Stimulated activated CD8-positive, alpha-beta memory T cell treated with anti-CD3 and anti-CD28 coated beads, Interleukin-12 subunit alpha, Interleukin-12 subunit beta, amount 100 ng/mL, for 4 hours (primary cell): Measurements from ENCODE around the gene LAMP5.

Experiments used
- DNase-seq: peaks from one replicate; pipeline ENCODE4 v3.0.0-alpha.2; 2020; ENCODE audit warnings: low read depth

The LAMP5 gene, protein sequence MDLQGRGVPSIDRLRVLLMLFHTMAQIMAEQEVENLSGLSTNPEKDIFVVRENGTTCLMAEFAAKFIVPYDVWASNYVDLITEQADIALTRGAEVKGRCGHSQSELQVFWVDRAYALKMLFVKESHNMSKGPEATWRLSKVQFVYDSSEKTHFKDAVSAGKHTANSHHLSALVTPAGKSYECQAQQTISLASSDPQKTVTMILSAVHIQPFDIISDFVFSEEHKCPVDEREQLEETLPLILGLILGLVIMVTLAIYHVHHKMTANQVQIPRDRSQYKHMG

GRCh38 chr20:9514461-9515213 is at the start of gene LAMP5:
Gene LAMP5, plus strand, starts transcription at chr20:9514590. Its CDS starts 263 bp downstream, at chr20:9514853.
- DNase-seq = no peak

DNA sequence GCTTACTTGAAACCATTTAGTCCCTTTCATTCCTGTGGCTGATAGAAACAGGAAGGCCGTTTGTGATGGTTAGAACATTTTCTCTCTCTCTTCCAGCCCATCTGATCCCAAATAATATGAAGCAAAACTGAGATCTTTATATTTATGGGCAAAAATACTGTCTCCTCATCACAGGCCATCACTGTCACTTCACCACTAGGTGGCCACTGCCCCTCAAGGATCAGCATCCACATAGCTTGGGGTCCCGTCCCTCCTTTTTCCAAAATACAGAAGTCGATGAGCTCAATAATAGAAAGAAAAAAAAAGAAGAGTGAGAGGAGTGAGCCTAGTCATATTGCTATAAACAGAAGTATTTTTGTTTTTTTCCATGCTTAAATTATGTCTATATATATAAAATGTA is 46.4 kb upstream of the LAMP5 start:
- DNase-seq = no peak

DNA sequence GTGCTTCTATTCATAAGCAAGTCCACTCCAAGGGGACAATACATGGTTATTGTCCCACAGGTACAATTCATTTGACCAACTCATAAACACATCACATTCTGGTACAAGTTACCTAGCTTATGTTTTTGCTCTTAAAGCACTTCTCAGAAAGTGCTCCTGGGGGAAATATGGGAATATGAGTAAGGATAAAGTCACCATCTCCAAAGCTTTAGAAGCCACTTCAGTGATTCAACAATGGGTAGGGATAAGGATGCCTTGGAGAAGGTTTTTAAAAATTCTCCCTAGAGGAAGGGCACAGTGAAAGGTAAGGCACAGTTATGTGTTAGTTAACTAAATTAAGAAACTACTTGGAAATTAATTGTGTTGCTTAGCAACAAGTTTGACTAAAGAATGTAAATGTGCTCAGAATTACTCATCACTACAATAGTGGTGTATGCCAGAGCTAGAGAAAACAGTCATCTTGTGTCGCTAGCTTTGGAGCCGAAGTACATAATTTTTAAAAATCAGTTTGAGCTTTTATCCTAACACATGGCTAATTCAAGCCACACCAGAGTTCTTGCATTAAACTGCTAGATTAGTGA is 39.5 kb upstream of the LAMP5 start:
- no peak for DNase-seq

DNA sequence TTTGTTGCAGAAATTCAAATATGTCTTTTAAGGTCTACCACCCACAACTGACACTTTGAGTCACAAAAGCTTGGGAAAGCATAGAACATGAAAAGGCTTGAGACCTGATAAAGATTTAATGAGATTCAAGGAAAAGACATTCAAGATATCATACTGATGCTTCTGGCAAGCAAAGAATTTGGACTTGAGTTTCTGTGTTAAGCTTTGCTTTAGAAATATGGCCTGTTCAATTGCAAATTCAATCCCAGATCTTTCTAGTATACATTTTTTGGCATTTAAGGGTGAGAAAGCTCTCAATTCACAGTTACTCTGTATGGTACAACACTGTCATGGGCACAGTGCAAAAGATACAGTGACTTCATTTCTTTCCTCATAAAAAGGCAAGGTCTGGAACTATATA is 38.9 kb upstream of the LAMP5 start:
- no peak for DNase-seq

DNA sequence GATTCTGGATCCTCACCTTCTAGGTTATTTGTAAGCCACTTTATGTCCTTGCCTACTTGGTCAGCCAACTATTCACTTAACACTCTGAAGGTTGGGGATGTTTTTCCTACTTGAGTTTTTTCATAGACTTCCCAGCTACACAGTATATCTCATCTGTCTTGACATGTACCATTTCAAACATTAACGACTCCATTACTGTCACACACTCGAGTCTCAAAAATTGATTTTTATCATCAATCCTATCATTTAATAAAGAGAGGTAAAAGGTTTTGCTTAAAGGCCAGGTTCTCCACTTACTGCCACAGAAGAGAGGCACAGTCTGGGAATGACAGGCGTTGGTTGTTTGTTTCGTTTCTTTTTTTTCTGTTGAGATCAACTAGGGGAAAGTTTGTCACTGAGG is 38.2 kb upstream of the LAMP5 start:
- no peak for DNase-seq

GRCh38 chr20:9476637-9477036 is 37.8 kb upstream of the LAMP5 start:
- DNase-seq = no peak

DNA sequence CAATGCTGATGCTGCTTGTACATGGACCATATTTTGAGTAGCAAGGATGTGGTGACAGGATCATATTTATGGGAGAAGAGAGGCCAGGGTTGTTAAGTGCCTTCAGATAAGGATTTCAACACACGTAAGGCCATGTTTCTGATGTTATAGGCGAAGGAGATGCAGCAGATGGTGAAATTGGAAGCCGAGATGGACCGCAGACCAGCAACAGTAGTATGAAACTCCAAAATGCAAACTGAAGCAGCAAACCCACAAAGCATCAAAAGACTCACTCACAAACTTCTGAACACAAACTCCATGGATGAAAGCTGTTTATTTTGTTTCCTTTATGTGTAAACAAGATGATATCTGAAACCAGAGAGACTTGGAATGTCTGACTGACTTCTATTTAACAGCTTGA is 35.6 kb upstream of the LAMP5 start:
- DNase-seq = no peak

DNA sequence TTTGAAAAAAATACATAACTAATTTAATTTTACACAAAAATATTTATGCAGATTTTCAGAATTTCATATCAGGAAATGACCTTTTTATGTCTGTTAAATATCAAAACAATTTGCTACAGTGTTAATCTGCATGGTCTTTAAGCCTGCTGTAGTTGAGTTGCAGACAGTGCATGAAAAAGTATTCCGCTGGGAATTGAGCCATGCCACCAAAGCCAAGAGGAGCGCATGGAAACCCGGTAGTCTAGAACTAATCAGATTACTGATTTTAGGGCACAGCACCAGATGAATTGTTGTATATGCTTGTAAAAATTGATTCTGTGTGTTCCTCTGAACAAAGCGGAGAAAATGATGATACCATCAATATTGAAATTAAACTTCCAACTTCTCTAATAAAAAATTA is 34.3 kb upstream of the LAMP5 start:
- no peak for DNase-seq

GRCh38 chr20:9482180-9482579 is 32.2 kb upstream of the LAMP5 start:
- no peak for DNase-seq

DNA sequence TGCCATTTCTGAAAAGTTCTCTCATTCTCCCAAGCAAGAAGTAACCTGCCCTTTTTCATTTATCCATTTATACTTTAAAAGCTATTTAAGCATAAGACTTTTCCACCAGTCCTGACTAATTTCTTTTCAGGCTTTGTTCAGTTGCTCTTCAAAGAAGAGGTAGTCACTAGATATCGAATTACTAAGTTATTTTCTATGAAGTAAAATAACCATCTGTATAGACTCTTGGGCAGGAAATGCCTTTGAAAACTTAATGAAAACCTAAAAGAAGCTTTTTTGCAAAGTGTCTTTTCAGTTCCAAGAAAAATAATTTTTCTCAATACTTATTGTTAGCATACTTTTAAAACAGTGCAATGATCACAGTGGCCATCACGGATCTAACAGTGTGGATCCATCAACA is 31.3 kb upstream of the LAMP5 start:
- DNase-seq = no peak

DNA sequence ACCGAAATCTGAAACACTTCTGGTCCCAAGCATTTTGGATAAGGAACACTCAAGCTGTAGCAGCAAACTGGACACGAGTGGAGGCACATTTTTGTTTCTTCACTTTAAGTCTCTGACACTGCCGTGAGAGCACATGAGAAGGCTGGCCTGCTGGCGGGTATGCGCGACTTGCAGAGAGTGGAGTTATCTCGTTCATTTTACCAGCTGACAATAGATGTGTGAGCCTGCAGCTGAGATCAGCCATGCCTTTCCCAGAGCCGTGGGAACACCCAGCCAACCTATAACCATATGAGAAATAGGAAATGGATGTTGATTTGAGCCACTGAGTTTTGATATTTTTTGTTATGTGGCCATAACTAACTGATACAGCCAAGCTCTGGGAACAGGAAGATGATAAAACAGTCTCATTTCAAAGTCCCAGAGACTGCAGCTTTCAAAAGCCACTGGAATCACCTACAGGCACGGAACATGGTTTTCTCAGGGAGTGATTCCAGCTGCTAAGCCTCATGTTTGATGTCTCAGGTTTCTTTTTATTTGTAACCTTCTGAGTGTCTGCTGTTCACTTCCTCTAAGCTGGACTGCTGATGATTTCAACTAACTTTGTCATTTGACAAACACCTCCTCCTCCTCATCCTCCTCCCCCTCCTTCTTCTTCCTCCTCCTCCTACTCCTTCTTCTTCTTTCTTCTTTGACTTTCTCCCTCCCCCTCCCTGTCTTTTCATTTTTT is 28.6 kb upstream of the LAMP5 start:
- DNase-seq = no peak

- no peak for DNase-seq
Measured at GRCh38 chr20:9487231-9487630, 27.2 kb upstream of the LAMP5 start.

DNA sequence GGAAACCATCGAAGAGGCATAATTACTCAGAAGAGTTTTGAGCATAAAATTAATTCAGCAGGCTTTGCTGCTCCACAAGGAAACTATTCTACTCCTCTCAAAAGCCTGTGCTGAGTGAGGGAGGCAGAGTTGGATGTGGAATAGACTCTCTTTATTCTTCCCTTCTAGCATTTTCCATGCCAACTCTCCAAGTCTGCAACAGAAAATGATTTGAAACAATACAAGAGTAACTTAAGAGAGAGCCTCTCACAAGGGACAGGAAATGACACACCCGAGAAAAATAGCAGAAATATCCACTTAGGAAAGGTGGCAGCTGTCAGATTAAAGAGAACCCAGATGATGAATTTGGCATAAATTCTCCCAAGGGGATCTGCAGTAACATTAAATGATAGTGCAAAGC is 26.3 kb upstream of the LAMP5 start:
- DNase-seq = no peak

DNA sequence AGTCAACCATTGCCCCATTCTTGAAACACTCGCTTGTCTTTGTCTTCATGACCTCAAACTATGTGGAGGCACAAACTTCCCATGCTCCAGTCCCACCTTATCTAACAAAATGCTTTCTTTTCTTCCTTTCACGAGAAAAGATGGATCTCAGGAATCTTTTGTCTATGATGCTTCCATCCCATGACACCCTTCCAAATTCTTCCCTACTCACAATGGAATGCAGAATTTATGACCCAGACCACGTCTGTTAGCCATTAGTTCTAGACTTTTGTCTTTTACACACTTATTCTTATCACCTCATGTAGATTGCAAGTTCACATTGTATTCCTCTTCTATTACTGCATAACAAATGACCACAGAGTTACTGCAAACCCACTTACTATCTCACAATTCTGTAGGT is 24.2 kb upstream of the LAMP5 start:
- no peak for DNase-seq

- DNase-seq = no peak
Measured at GRCh38 chr20:9490631-9491030, 23.8 kb upstream of the LAMP5 start.

DNA sequence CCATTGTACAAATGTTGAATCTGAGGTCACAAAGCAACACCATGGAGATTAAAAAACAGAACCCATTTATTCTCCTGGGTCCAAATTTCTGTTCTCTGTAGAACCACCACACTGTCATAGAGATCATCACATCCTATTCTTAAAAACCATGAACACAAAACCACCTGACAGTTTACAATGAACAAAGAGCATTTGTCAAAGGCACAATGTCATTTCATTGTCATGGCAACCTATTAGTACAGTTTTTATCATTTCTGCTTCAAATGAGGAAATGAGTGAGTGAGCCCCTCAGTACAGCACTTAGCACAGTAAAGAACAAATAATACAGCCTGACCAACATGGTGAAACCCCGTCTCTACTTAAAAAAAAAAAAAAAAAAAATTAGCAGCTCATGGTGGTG is 23.1 kb upstream of the LAMP5 start:
- no peak for DNase-seq

- DNase-seq = no peak
Measured at GRCh38 chr20:9492067-9492466, 22.3 kb upstream of the LAMP5 start.

- DNase-seq = no peak
Measured at GRCh38 chr20:9493803-9494202, 20.6 kb upstream of the LAMP5 start.

- DNase-seq = no peak
Measured at GRCh38 chr20:9495701-9496100, 18.7 kb upstream of the LAMP5 start.

- no peak for DNase-seq
Measured at GRCh38 chr20:9496155-9496554, 18.2 kb upstream of the LAMP5 start.

DNA sequence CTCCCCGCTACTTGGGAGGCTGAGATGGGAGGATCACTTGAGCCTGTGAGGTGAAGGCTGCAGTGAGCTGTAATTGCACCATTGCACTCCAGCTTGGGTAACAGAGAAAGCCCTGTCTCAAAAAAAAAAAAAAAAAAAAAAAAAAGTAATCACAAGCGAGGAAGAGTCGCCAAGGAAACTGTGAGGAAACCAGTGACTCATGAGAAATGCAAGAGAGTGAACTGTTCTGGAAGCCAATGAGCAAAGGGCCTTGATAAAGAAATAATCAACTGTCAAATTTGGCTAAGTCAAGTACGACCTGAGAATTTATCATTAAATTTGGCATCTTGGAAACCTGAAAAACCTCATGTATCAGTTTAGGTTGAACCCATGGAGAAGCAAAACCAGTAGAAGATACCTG is 16.1 kb upstream of the LAMP5 start:
- DNase-seq = no peak

DNA sequence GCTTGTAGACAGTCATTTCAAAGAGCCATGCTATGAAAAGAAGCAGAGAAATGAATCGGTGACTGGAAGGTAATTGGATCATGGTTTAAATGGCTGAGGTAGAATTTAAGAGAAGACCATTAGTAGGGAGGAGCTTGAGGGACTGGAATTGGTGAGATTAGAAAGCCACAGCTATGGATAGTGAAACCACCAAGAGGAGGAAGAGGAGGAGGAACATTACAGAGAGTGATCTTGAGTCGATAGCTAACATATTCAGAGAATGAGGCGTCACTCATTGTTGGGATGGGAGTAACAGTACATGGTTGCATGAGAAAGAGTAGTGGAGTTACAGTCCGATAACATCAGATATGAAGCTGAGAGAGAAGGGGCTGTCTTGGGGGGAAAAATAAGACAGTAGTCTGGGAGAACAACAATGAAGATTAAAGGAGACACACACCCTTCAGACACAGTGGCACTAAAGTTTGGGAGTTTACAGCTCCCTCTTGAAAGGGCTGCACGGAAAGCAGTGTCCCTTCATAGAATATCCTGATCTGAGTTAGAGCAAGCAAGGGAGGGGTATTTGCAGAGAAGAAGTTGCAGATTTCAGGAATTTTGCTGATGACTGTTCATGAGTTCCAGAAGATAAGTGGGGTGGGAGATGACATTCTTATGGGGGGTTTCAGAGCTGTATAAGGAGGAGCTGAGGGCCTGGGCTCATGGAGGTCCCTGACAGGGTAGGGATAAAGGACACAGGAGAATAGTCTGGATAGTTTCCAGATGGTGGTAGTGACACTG is 15.1 kb upstream of the LAMP5 start:
- no peak for DNase-seq
